Liver (tissue), 3 donors: ENCODE data around the gene TECR.

Experiments used
- CTCF ChIP-seq: fragments of 150-350 bp; IDR thresholded peaks from 2 replicates; pipeline ENCODE4 v1.5.1; 2017; ENCODE audit warnings: improper control_type of control experiment, low read depth, low read length; ENCODE audit not compliant: missing input control
- EGR1 ChIP-seq, 2 donors: IDR thresholded peaks; 2 replicates each; pipeline ENCODE4 v1.6.1; 2016 to 2018; ENCODE audit warnings: antibody characterized with exemption in 2 of 2, low read depth in 2 of 2
- GABPA ChIP-seq, 2 donors: IDR thresholded peaks in 1 of 2; conservative IDR thresholded peaks in 1 of 2; 2 replicates each; pipeline ENCODE4 v1.6.1; 2016; ENCODE audit warnings: antibody characterized with exemption in 2 of 2, mild to moderate bottlenecking in 1 of 2, moderate library complexity in 1 of 2
- JUND ChIP-seq, 2 donors: IDR thresholded peaks; 2 replicates each; pipeline ENCODE4 v1.6.1; 2016; ENCODE audit warnings: antibody characterized with exemption in 2 of 2
- NR2F2 ChIP-seq: IDR thresholded peaks from 2 replicates; pipeline ENCODE4 v1.6.1; 2016; ENCODE audit warnings: antibody characterized with exemption
- RAD21 ChIP-seq, 2 donors: IDR thresholded peaks; 2 replicates each; pipeline ENCODE4 v1.6.1; 2016; ENCODE audit warnings: antibody characterized with exemption in 2 of 2, mild to moderate bottlenecking in 2 of 2
- REST ChIP-seq: IDR thresholded peaks from 2 replicates; pipeline ENCODE4 v1.6.1; 2016; ENCODE audit warnings: antibody characterized with exemption, mild to moderate bottlenecking
- RXRA ChIP-seq, 2 donors: IDR thresholded peaks; 2 replicates each; pipeline ENCODE4 v1.6.1; 2017 to 2018; ENCODE audit warnings: antibody characterized with exemption in 2 of 2, mild to moderate bottlenecking in 1 of 2
- SP1 ChIP-seq: IDR thresholded peaks from 2 replicates; pipeline ENCODE4 v1.6.1; 2018; ENCODE audit warnings: antibody characterized with exemption, mild to moderate bottlenecking
- TAF1 ChIP-seq: conservative IDR thresholded peaks from 2 replicates; pipeline ENCODE4 v1.6.1; 2016; ENCODE audit warnings: antibody characterized with exemption, mild to moderate bottlenecking
- YY1 ChIP-seq: IDR thresholded peaks from 2 replicates; pipeline ENCODE4 v1.6.1; 2016; ENCODE audit warnings: antibody characterized with exemption, mild to moderate bottlenecking
- TF ChIP-seq, protein P1 (sequence below): IDR thresholded peaks from 2 replicates; pipeline ENCODE4 v1.6.1; 2016; ENCODE audit warnings: antibody characterized with exemption
- TF ChIP-seq, protein P2 (sequence below): IDR thresholded peaks from 2 replicates; pipeline ENCODE4 v1.6.1; 2016; ENCODE audit warnings: antibody characterized with exemption
- donor health status: healthy.
- donor health status: healthy.

DNA sequence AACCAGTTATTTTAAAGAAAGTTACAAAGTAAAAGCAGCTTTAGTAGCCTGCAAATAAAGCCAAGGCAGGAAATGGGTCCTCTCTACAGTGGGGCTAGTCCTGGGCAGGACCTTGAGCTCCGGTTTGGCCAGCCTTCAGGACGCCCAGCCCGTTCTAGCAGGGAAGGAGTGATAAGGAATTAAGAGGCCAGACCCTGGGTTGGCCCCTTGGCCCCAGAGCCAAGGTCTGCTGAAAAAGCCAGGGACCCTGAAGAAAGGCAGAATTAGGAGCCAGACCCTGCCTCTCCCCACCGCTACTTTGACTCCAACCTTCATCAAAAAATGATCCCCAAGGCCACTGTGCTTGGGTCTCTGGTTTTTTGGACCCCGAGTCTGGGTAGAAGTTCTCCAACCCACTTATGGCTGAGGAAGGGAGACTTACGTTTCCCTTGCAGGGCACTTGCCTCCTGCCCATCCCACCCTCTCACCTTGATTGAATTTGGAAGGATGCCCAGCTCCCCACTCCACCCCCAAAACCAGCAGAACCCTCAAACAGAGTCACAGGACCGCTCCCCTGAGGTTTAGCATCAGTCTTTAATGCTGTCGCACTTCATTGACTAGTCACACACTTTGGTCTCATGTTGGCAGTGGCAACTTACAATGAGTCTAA is 15.1 kb upstream of the TECR start:
- TF ChIP-seq CTCF = no peak
- TF ChIP-seq YY1 = no peak
- no peak for TF ChIP-seq REST
- no peak for TF ChIP-seq JUND (IDR thresholded peaks at IDR 0.05)
- TF ChIP-seq EGR1 (IDR thresholded peaks at IDR 0.05; ENCODE audit: low read depth in 2 of 2) = no peak
- TF ChIP-seq, protein P1, sequence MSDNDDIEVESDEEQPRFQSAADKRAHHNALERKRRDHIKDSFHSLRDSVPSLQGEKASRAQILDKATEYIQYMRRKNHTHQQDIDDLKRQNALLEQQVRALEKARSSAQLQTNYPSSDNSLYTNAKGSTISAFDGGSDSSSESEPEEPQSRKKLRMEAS = no peak
- TF ChIP-seq, protein P2, sequence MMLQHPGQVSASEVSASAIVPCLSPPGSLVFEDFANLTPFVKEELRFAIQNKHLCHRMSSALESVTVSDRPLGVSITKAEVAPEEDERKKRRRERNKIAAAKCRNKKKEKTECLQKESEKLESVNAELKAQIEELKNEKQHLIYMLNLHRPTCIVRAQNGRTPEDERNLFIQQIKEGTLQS = no peak
- no peak for TF ChIP-seq RAD21 (IDR thresholded peaks at IDR 0.05)
- no peak for TF ChIP-seq RXRA (IDR thresholded peaks at IDR 0.05)
- TF ChIP-seq TAF1 = no peak
- no peak for TF ChIP-seq NR2F2
- TF ChIP-seq SP1 = no peak
- TF ChIP-seq GABPA (IDR thresholded peaks at IDR 0.05 in 1 of 2, conservative IDR thresholded peaks at IDR 0.05 in 1 of 2) = no peak
